Activated B cell treated with CpG ODN at 0.5 μM for 24 hours (primary cell): ENCODE measurements around the gene C19orf67. TPM values are rescaled to one million over a fixed set of nuclear protein-coding genes. Genes with fewer than 3 reads are reported as not detected.

Experiments used
- ATAC-seq: fragments of 200-7000 bp; cut with Tn5 transposase; one replicate; pipeline ENCODE4 v1.10.0; 2021; ENCODE audit warnings: low read depth, mild to moderate bottlenecking, moderate library complexity
- CTCF ChIA-PET: fragments of 350-600 bp; sonication (Branson Sonifier 250); formaldehyde crosslinking; loops from one replicate; lab custom pipeline; 2021; ENCODE audit warnings: antibody characterized with exemption; lab: Charles Lee
- POLR2A ChIA-PET: fragments of 350-600 bp; sonication (Branson Sonifier 250); formaldehyde crosslinking; loops from one replicate; lab custom pipeline; 2021; ENCODE audit warnings: antibody characterized with exemption; lab: Charles Lee
- DNase-seq: peaks from one replicate; pipeline ENCODE4 v3.0.0; 2022
- H3K27ac Mint-ChIP-seq: one replicate; pipeline ENCODE4 v1.8.0; 2020; ENCODE audit warnings: mixed read lengths
- H3K27me3 Mint-ChIP-seq: one replicate; pipeline ENCODE4 v1.8.0; 2021; ENCODE audit warnings: mixed read lengths
- H3K36me3 Mint-ChIP-seq: one replicate; pipeline ENCODE4 v1.8.0; 2021; ENCODE audit warnings: low read depth, mixed read lengths
- H3K4me1 Mint-ChIP-seq: one replicate; pipeline ENCODE4 v1.8.0; 2021; ENCODE audit warnings: mixed read lengths
- H3K4me3 Mint-ChIP-seq: one replicate; pipeline ENCODE4 v1.8.0; 2020; ENCODE audit warnings: mild to moderate bottlenecking, mixed read lengths
- H3K9me3 Mint-ChIP-seq: one replicate; pipeline ENCODE4 v1.8.0; 2020; ENCODE audit warnings: mixed read lengths
- intact Hi-C: fragments of 100-400 bp; cut with micrococcal nuclease; formaldehyde crosslinking; loops from one replicate; pipeline ENCODE4 v1.15.1; 2024
- total RNA-seq: library from RNA; stranded (reverse); gene quantifications from 2 replicates; pipeline ENCODE4 v1.2.3, GENCODE V29; 2022
- TF ChIP-seq, protein P1 (sequence below): fragments of 200-600 bp; IDR thresholded peaks from one replicate; pipeline ENCODE4 v1.8.0; 2022; ENCODE audit warnings: antibody characterized with exemption, mild to moderate bottlenecking

Gene C19orf67
- total RNA-seq, 1 donor from 2014 or later, result not detected

DNA sequence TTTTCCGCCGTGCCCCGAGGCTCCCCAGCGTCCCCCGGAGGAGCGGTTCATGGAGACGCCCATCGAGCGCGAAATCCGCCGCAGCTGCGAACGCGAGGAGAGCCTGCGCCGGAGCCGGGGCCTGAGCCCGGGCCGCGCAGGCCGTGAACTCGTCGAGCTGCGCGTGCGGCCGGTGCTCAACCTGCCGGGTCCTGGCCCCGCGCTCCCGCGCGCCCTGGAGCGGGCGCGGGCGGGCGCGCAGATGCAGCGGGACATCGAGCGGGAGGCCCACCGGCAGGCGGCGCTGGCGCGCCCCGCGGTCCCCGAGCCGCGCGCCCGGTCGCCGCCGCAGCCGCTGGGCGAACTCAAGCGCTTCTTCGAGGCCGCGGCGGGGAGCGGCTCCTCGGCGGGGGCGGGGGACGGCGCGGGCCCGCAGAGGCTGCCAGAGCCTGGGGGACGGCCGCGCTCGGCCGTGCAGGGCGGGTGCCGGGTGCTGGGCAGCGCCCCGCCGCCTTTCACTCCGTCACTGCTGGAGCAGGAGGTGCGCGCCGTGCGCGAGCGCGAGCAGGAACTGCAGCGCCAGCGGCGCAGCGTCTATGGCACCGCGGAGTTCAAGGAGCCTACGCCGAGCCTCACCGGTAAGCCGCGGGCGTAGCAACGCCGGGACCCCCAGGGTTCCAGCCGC is 12.2 kb downstream of the C19orf67 start:
- ChIA-PET CTCF (interaction anchor here (0.6 to 4.8 kb wide), 15 partner anchors 9 to 342 kb away, joined by 3 to 42 read pairs (median 4); partner anchors contain the start of genes ASF1B, BRME1 and CC2D1A), POLR2A (interaction anchor here (0.5 to 3.1 kb wide), 7 partner anchors 8 to 602 kb away, joined by 3 to 11 read pairs (median 6); partner anchors contain the start of genes DCAF15 and IL27RA)
- Mint-ChIP-seq H3K36me3 (no peaks in the 10 kb centered on the region), H3K4me1 (peaks cover 19% of the 10 kb centered on the region), H3K27me3 (no peaks in the 10 kb centered on the region), H3K9me3 (no peaks in the 10 kb centered on the region), H3K4me3 (peak overlapping the region; percentile 86), H3K27ac (no peak overlapping the region)
- ATAC-seq (peak; percentile 66), DNase-seq (peak; percentile 88)
- intact Hi-C loops, result loop anchor here (1.0 to 10.0 kb wide), 6 partner anchors 18 to 401 kb away; partner anchors contain the start of genes ASF1B and PTGER1
- TF ChIP-seq, protein P1, sequence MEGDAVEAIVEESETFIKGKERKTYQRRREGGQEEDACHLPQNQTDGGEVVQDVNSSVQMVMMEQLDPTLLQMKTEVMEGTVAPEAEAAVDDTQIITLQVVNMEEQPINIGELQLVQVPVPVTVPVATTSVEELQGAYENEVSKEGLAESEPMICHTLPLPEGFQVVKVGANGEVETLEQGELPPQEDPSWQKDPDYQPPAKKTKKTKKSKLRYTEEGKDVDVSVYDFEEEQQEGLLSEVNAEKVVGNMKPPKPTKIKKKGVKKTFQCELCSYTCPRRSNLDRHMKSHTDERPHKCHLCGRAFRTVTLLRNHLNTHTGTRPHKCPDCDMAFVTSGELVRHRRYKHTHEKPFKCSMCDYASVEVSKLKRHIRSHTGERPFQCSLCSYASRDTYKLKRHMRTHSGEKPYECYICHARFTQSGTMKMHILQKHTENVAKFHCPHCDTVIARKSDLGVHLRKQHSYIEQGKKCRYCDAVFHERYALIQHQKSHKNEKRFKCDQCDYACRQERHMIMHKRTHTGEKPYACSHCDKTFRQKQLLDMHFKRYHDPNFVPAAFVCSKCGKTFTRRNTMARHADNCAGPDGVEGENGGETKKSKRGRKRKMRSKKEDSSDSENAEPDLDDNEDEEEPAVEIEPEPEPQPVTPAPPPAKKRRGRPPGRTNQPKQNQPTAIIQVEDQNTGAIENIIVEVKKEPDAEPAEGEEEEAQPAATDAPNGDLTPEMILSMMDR, result no peak

DNA sequence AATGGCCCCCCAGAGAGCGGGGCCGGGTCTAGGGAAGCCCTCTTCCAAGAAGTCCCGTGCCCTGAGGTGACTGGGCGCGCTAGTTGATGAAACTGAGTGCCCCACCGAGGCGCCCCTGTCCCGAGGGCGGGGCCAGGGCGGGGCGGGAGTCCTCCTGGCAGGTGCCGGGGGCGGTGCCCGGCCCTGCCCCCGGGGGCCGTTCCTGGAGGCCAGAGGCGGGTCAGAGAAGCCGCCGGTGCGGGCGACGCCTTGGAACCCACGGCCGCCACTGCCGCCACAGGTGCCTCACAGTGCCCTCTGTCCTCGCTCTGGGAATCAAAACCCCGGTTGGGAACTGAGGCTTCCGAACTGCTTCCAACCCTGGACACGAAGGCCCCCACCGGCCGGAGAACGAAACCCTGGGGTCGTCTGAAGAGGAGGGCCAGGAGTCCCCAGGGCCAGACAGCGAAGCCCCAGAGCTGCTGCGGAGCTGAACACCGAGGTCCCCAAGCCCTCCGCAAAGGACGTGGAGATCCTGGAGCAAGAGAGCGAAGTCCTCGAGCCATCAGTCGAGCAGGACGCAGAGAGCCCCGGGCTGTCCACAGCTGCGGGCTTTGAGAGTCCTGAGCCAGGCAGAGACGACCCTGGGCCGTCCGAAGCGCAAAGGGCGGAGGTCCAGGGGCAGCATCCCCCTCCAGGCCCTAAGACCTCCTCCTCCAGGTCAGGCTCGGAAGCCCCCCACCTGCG is 12.9 kb downstream of the C19orf67 start, which contains the start of gene MISP3:
Gene MISP3 (plus strand): TSS at position 252 of the 726 bp plus-strand sequence. CDS start 524 bp downstream, outside the sequence.
- DNase-seq (peak; percentile 40), ATAC-seq (peak; percentile 28)
- peak within 1 kb of the TSS; percentile 86 for H3K4me3 Mint-ChIP-seq
- no peaks in the 10 kb centered on the region for H3K27me3 Mint-ChIP-seq
- H3K27ac Mint-ChIP-seq, result no peak within 1 kb of the TSS
- peaks cover 19% of the 10 kb centered on the region for H3K4me1 Mint-ChIP-seq
- TF ChIP-seq, protein P1, result no peak
- H3K9me3 Mint-ChIP-seq, result no peaks in the 10 kb centered on the region
- ChIA-PET POLR2A (interaction anchor here (0.5 to 3.1 kb wide), 9 partner anchors 9 to 211 kb away, joined by 3 to 11 read pairs (median 5); partner anchors contain the start of genes DCAF15 and IL27RA), CTCF (interaction anchor here (0.7 to 4.8 kb wide), 12 partner anchors 9 to 276 kb away, joined by 3 to 42 read pairs (median 6); partner anchors contain the start of genes ASF1B, BRME1 and CC2D1A)
- intact Hi-C loops, result loop anchor here (1.0 to 10.0 kb wide), 7 partner anchors 19 to 402 kb away; partner anchors contain the start of genes ASF1B and PTGER1
- H3K36me3 Mint-ChIP-seq, result no peaks in the 10 kb centered on the region

DNA sequence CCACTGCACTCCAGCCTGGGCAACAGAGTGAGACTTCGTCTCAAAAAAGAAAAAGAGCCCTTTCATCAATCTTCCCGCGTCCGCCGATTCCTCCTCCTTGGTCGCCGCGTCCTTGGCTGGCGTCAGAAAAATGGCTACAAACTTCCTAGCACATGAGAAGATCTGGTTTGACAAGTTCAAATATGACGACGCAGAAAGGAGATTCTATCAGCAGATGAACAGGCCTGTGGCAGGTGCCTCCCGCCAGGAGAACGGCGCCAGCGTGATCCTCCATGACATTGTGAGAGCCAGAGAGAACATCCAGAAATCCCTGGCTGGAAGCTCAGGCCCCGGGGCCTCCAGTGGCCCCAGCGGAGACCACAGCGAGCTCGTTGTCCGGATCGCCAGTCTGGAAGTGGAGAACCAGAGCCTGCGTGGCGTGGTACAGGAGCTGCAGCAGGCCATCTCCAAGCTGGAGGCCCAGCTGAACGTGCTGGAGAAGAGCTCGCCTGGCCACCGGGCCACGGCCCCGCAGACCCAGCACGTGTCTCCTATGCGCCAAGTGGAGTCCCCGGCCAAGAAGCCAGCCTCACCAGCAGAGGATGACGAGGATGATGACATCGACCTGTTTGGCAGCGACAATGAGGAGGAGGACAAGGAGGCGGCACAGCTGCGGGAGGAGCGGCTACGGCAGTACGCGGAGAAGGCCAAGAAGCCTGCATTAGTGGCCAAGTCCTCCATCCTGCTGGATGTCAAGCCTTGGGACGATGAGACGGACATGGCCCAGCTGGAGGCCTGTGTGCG is 15.1 kb downstream of the C19orf67 start:
- DNase-seq, result no peak
- intact Hi-C loops, result loop anchor here (5.0 to 10.0 kb wide), 2 partner anchors 288 to 404 kb away; partner anchors contain the start of gene PTGER1
- ChIA-PET POLR2A (no interaction called here), CTCF (interaction anchor here (1.0 to 4.8 kb wide), 6 partner anchors 11 to 306 kb away, joined by 3 to 42 read pairs (median 5); partner anchors contain the start of genes IL27RA and MRI1)
- H3K4me3 Mint-ChIP-seq, result no peak overlapping the region
- no peaks in the 10 kb centered on the region for H3K36me3 Mint-ChIP-seq
- no peak overlapping the region for H3K27ac Mint-ChIP-seq
- H3K27me3 Mint-ChIP-seq, result peaks cover 2% of the 10 kb centered on the region
- H3K9me3 Mint-ChIP-seq, result no peaks in the 10 kb centered on the region
- TF ChIP-seq, protein P1, result no peak
- H3K4me1 Mint-ChIP-seq, result peaks cover 19% of the 10 kb centered on the region
- ATAC-seq, result no peak

DNA sequence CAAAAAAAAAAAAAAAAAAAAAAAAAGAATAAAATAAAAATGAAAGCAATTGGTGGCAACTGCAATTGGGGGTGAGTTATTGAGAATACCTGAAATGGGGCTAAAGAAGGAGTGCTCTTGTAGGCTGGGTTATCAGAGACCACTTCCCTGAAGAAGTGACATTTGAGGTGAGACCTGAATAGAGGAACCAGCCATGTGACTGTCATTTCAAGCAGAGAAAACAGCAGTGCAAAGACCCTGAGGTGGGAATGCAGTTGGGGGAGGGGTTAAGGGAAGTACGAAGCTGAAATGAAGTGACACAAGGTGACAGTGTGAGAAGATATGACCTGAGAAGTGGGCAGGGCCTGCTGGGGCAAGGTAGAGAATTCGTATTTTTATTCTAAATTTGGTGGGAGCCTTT is 19.4 kb downstream of the C19orf67 start:
- POLR2A ChIA-PET, result interaction anchor here (0.7 kb wide), 1 partner anchor 167 kb away, joined by 4 read pairs; no protein-coding TSS in a partner anchor
- TF ChIP-seq, protein P1, result no peak
- CTCF ChIA-PET, result interaction anchor here (0.7 kb wide), 1 partner anchor 38 kb away, joined by 3 read pairs; no protein-coding TSS in a partner anchor
- H3K27ac Mint-ChIP-seq, result no peak overlapping the region
- no peak for ATAC-seq
- H3K4me3 Mint-ChIP-seq, result no peak overlapping the region
- no peaks in the 10 kb centered on the region for H3K9me3 Mint-ChIP-seq
- no peaks in the 10 kb centered on the region for H3K36me3 Mint-ChIP-seq
- peaks cover 8% of the 10 kb centered on the region for H3K27me3 Mint-ChIP-seq
- DNase-seq, result no peak
- H3K4me1 Mint-ChIP-seq, result no peaks in the 10 kb centered on the region
- intact Hi-C loops, result no loop called here
